ENCODE results near the gene MAGEA2. TPM values are rescaled to one million over a fixed set of nuclear protein-coding genes. Genes with fewer than 3 reads are reported as not detected.
"Not testable (repeated sequence)": the region's sequence is repeated elsewhere in the genome, so short reads cannot be mapped to it uniquely, and the experiment has no call there.

Gene MAGEA2
- total RNA-seq, 4 donors from 2014 or later: not detected

GRCh38 chrX:152738560-152738959, 15.1 kb downstream of the MAGEA2 start:
- Histone ChIP-seq H3K27ac (no peak overlapping the region), H3K4me3 (no peak overlapping the region), H3K27me3 (no peaks in the 10 kb centered on the region), H3K36me3 (no peaks in the 10 kb centered on the region), H3K4me1 (no peaks in the 10 kb centered on the region), H3K9me3 (no peaks in the 10 kb centered on the region)
- intact Hi-C loops (cut with DNase I; ENCODE audit: low total_unique reads) (no loop called here), in situ Hi-C loops (cut with MboI; ENCODE audit: low sequenced_read_pairs in 4 of 4) (no loop called here)
- TF ChIP-seq CTCF (IDR thresholded peaks at IDR 0.05 in 4 of 5, conservative IDR thresholded peaks at IDR 0.05 in 1 of 5) (no peak), POLR2A (IDR thresholded peaks at IDR 0.05) (no peak)
- ATAC-seq: no peak
- no peak for DNase-seq

- H3K9me3 ChIP-seq; intact Hi-C loops (cut with DNase I; ENCODE audit: low total_unique reads); H3K27ac ChIP-seq; H3K4me3 ChIP-seq; DNase-seq; H3K27me3 ChIP-seq; in situ Hi-C loops (cut with MboI; ENCODE audit: low sequenced_read_pairs in 4 of 4); ATAC-seq; H3K4me1 ChIP-seq; H3K36me3 ChIP-seq: not testable (repeated sequence)
Observed at GRCh38 chrX:152736528-152736927, 17.1 kb downstream of the MAGEA2 start.

- in situ Hi-C loops (cut with MboI; ENCODE audit: low sequenced_read_pairs in 4 of 4): no loop called here
- DNase-seq: no peak
- Histone ChIP-seq H3K4me1 (no peaks in the 10 kb centered on the region), H3K27ac (no peak overlapping the region), H3K27me3 (no peaks in the 10 kb centered on the region), H3K36me3 (no peaks in the 10 kb centered on the region), H3K9me3 (no peaks in the 10 kb centered on the region), H3K4me3 (no peak overlapping the region)
- TF ChIP-seq CTCF (IDR thresholded peaks at IDR 0.05 in 4 of 5, conservative IDR thresholded peaks at IDR 0.05 in 1 of 5) (no peak), POLR2A (IDR thresholded peaks at IDR 0.05) (no peak)
- ATAC-seq: no peak
- intact Hi-C loops (cut with DNase I; ENCODE audit: low total_unique reads): no loop called here
Observed at GRCh38 chrX:152735860-152736511, 17.7 kb downstream of the MAGEA2 start.

- no peak for TF ChIP-seq POLR2A (IDR thresholded peaks at IDR 0.05)
- TF ChIP-seq CTCF (IDR thresholded peaks at IDR 0.05 in 4 of 5, conservative IDR thresholded peaks at IDR 0.05 in 1 of 5): no peak
- in situ Hi-C loops (cut with MboI; ENCODE audit: low sequenced_read_pairs in 4 of 4): no loop called here
- intact Hi-C loops (cut with DNase I; ENCODE audit: low total_unique reads): no loop called here
- Histone ChIP-seq H3K9me3 (no peaks in the 10 kb centered on the region), H3K36me3 (no peaks in the 10 kb centered on the region), H3K27me3 (no peaks in the 10 kb centered on the region), H3K4me3 (no peak overlapping the region), H3K27ac (no peak overlapping the region), H3K4me1 (no peaks in the 10 kb centered on the region)
- ATAC-seq (no peak), DNase-seq (no peak)
Observed at GRCh38 chrX:152735101-152735500, 18.5 kb downstream of the MAGEA2 start.

- DNase-seq; ATAC-seq; in situ Hi-C loops (cut with MboI; ENCODE audit: low sequenced_read_pairs in 4 of 4): not testable (repeated sequence)
Observed at GRCh38 chrX:152734143-152734858, 19.3 kb downstream of the MAGEA2 start.

More at GRCh38 chrX:152734143-152734858, 19.3 kb downstream of the MAGEA2 start:
- intact Hi-C loops (cut with DNase I; ENCODE audit: low total_unique reads); H3K9me3 ChIP-seq; H3K4me3 ChIP-seq; H3K36me3 ChIP-seq; H3K27me3 ChIP-seq; H3K27ac ChIP-seq; H3K4me1 ChIP-seq: not testable (repeated sequence)

Data from gastrocnemius medialis (tissue), 4 donors.